ENCODE measurements around the gene ARHGAP19. TPM values are rescaled to one million over a fixed set of nuclear protein-coding genes. Genes with fewer than 3 reads are reported as not detected.

The ARHGAP19 gene
- total RNA-seq, 1 experiment from 2014 or later, result 11.2 TPM

- BruUV-seq (replicated peaks), result no TSS peak
- Histone ChIP-seq H3K27me3 (ENCODE audit: insufficient read depth, low read depth) (no peaks in the 10 kb centered on the region), H3K4me2 (no peak overlapping the region), H2AFZ (no peak overlapping the region), H4K20me1 (ENCODE audit: insufficient read depth) (no peaks in the 10 kb centered on the region), H3K79me2 (ENCODE audit: low read depth) (no peaks in the 10 kb centered on the region), H3K4me1 (replicated peaks; ENCODE audit: insufficient read depth) (no peaks in the 10 kb centered on the region), H3K36me3 (ENCODE audit: low read depth) (no peaks in the 10 kb centered on the region), H3K27ac (no peak overlapping the region), H3K9me3 (ENCODE audit: insufficient read depth, low read depth) (no peaks in the 10 kb centered on the region), H3F3A (ENCODE audit: insufficient read depth, low read depth) (no peaks in the 10 kb centered on the region), H3K9me2 (ENCODE audit: insufficient read depth) (no peaks in the 10 kb centered on the region), H3K4me3 (no peak overlapping the region)
- intact Hi-C loops (cut with micrococcal nuclease; ENCODE audit: unreplicated experiment), result no loop called here
- no peak for DNase-seq
- TF ChIP-seq CTCF (conservative IDR thresholded peaks at IDR 0.05), result no peak
- no peak for TF ChIP-seq EZH2 (IDR thresholded peaks at IDR 0.05; ENCODE audit: low read depth)
- ChIA-PET POLR2A (ENCODE audit: unreplicated experiment) (no interaction called here), CTCF (no interaction called here)
Observed at GRCh38 chr10:97311111-97311626, 18.7 kb upstream of the ARHGAP19 start.

- Histone ChIP-seq H3K9me2 (ENCODE audit: insufficient read depth) (no peaks in the 10 kb centered on the region), H3K27ac (no peak overlapping the region), H3K36me3 (ENCODE audit: low read depth) (no peaks in the 10 kb centered on the region), H4K20me1 (ENCODE audit: insufficient read depth) (no peaks in the 10 kb centered on the region), H3K4me1 (replicated peaks; ENCODE audit: insufficient read depth) (no peaks in the 10 kb centered on the region), H2AFZ (no peak overlapping the region), H3K4me3 (no peak overlapping the region), H3K9me3 (ENCODE audit: insufficient read depth, low read depth) (no peaks in the 10 kb centered on the region), H3F3A (ENCODE audit: insufficient read depth, low read depth) (no peaks in the 10 kb centered on the region), H3K27me3 (ENCODE audit: insufficient read depth, low read depth) (no peaks in the 10 kb centered on the region), H3K4me2 (no peak overlapping the region), H3K79me2 (ENCODE audit: low read depth) (no peaks in the 10 kb centered on the region)
- intact Hi-C loops (cut with micrococcal nuclease; ENCODE audit: unreplicated experiment), result no loop called here
- DNase-seq, result no peak
- TF ChIP-seq EZH2 (IDR thresholded peaks at IDR 0.05; ENCODE audit: low read depth), result no peak
- no peak for TF ChIP-seq CTCF (conservative IDR thresholded peaks at IDR 0.05)
- CTCF ChIA-PET, result no interaction called here
- POLR2A ChIA-PET (ENCODE audit: unreplicated experiment), result no interaction called here
- BruUV-seq (replicated peaks), result no TSS peak
Observed at GRCh38 chr10:97307866-97308780, 15.7 kb upstream of the ARHGAP19 start.

GRCh38 chr10:97307441-97307840 lies 15.0 kb upstream of the ARHGAP19 start:
- Histone ChIP-seq H2AFZ (no peak overlapping the region), H4K20me1 (ENCODE audit: insufficient read depth) (no peaks in the 10 kb centered on the region), H3F3A (ENCODE audit: insufficient read depth, low read depth) (no peaks in the 10 kb centered on the region), H3K27ac (no peak overlapping the region), H3K36me3 (ENCODE audit: low read depth) (no peaks in the 10 kb centered on the region), H3K9me3 (ENCODE audit: insufficient read depth, low read depth) (no peaks in the 10 kb centered on the region), H3K9me2 (ENCODE audit: insufficient read depth) (no peaks in the 10 kb centered on the region), H3K79me2 (ENCODE audit: low read depth) (no peaks in the 10 kb centered on the region), H3K27me3 (ENCODE audit: insufficient read depth, low read depth) (no peaks in the 10 kb centered on the region), H3K4me1 (replicated peaks; ENCODE audit: insufficient read depth) (no peaks in the 10 kb centered on the region), H3K4me3 (no peak overlapping the region), H3K4me2 (no peak overlapping the region)
- no TSS peak for BruUV-seq (replicated peaks)
- CTCF ChIA-PET, result no interaction called here
- DNase-seq, result no peak
- TF ChIP-seq EZH2 (IDR thresholded peaks at IDR 0.05; ENCODE audit: low read depth) (no peak), CTCF (conservative IDR thresholded peaks at IDR 0.05) (no peak)
- POLR2A ChIA-PET (ENCODE audit: unreplicated experiment), result no interaction called here
- intact Hi-C loops (cut with micrococcal nuclease; ENCODE audit: unreplicated experiment), result no loop called here
